Astrocyte of the spinal cord (primary cell): ENCODE measurements around the gene SNX14.

Experiments used
- DNase-seq: peaks from one replicate; pipeline ENCODE4 v3.0.0; 2011; ENCODE audit warnings: low read depth, low spot score
- H3K4me3 ChIP-seq: 2 replicates; pipeline ENCODE4 v1.5.1; 2011; ENCODE audit warnings: low read depth, mild to moderate bottlenecking, low read length, moderate library complexity
- CTCF ChIP-seq: IDR thresholded peaks from 2 replicates; pipeline ENCODE4 v1.5.1; 2012; ENCODE audit warnings: low read depth, mild to moderate bottlenecking, low read length, inconsistent platforms
- in situ Hi-C: cut with HindIII; loops from 2 replicates; pipeline ENCODE4 v1.10.0; 2017; ENCODE audit warnings: low sequenced_read_pairs

Gene SNX14

GRCh38 chr6:85476532-85476931 lies 117.1 kb downstream of the SNX14 start:
- in situ Hi-C loops: no loop called here
- no peak for DNase-seq
- no peak for TF ChIP-seq CTCF
- no peak overlapping the region for H3K4me3 ChIP-seq

- in situ Hi-C loops: no loop called here
- no peak overlapping the region for H3K4me3 ChIP-seq
- TF ChIP-seq CTCF: no peak
Measured at GRCh38 chr6:85473748-85474147, 119.9 kb downstream of the SNX14 start.

GRCh38 chr6:85472744-85473143 lies 120.9 kb downstream of the SNX14 start:
- no peak for DNase-seq
- no peak overlapping the region for H3K4me3 ChIP-seq
- TF ChIP-seq CTCF: no peak
- in situ Hi-C loops: no loop called here

More at GRCh38 chr6:85473748-85474147, 119.9 kb downstream of the SNX14 start:
- no peak for DNase-seq

GRCh38 chr6:85470023-85470410 lies 123.6 kb downstream of the SNX14 start:
- no peak for DNase-seq
- no peak overlapping the region for H3K4me3 ChIP-seq
- in situ Hi-C loops: no loop called here
- no peak for TF ChIP-seq CTCF

- DNase-seq: no peak
- no peak overlapping the region for H3K4me3 ChIP-seq
- TF ChIP-seq CTCF: no peak
- in situ Hi-C loops: no loop called here
Measured at GRCh38 chr6:85469276-85470022, 124.2 kb downstream of the SNX14 start.

GRCh38 chr6:85468326-85468725 lies 125.3 kb downstream of the SNX14 start:
- in situ Hi-C loops: no loop called here
- H3K4me3 ChIP-seq: no peak overlapping the region
- no peak for DNase-seq
- TF ChIP-seq CTCF: no peak
